Heart left ventricle (tissue), 16 donors: Measurements from ENCODE around the gene CDKL5. TPM values are rescaled to one million over a fixed set of nuclear protein-coding genes. Genes with fewer than 3 reads are reported as not detected.
A peak's percentile ranks its signal among the peaks of the same experiment; 100 is the strongest.

Experiments used
- ATAC-seq, 4 donors: fragments of 200-7000 bp; cut with Tn5 transposase; one replicate each; pipeline ENCODE4 v1.9.1; 2020 to 2022; ENCODE audit warnings: moderate library complexity in 4 of 4, mild to moderate bottlenecking in 3 of 4, moderate number of reproducible peaks in 1 of 4
- DNase-seq, 5 donors: peaks; one replicate each; pipeline ENCODE4 v3.0.0-alpha.2; 2020
- H3K27ac ChIP-seq, 12 donors: fragments of 200-600 bp; sonication (generic) in 4 of 12; one replicate each; pipeline versions ENCODE4 v1.5.0 to v1.8.0; 2016 to 2022; ENCODE audit warnings: mild to moderate bottlenecking in 2 of 12
- H3K27me3 ChIP-seq, 9 donors: fragments of 200-600 bp; sonication (generic) in 2 of 9; one replicate each; pipeline versions ENCODE4 v1.5.1 to v1.8.0; 2016 to 2022; ENCODE audit warnings: mild to moderate bottlenecking in 3 of 9
- H3K36me3 ChIP-seq, 9 donors: fragments of 200-600 bp; sonication (generic) in 2 of 9; one replicate each; pipeline versions ENCODE4 v1.5.0 to v1.8.0; 2018 to 2022; ENCODE audit warnings: mild to moderate bottlenecking in 2 of 9
- H3K4me1 ChIP-seq, 12 donors: fragments of 200-600 bp; sonication (generic) in 4 of 12; one replicate each; pipeline versions ENCODE4 v1.5.0 to v1.8.0; 2016 to 2022; ENCODE audit warnings: mild to moderate bottlenecking in 3 of 12
- H3K4me3 ChIP-seq, 12 donors: fragments of 200-600 bp; sonication (generic) in 4 of 12; one replicate each; pipeline versions ENCODE4 v1.5.0 to v1.8.0; 2017 to 2022; ENCODE audit warnings: mild to moderate bottlenecking in 9 of 12, moderate library complexity in 4 of 12
- H3K9me3 ChIP-seq, 12 donors: fragments of 200-600 bp; sonication (generic) in 4 of 12; one replicate each; pipeline versions ENCODE4 v1.5.0 to v1.8.0; 2016 to 2022; ENCODE audit warnings: mild to moderate bottlenecking in 1 of 12
- POLR2A ChIP-seq, 2 donors: fragments of 450-650 bp; IDR thresholded peaks; one replicate each; pipeline ENCODE4 v1.6.1; 2017; ENCODE audit warnings: antibody characterized with exemption in 2 of 2, mild to moderate bottlenecking in 2 of 2, moderate library complexity in 2 of 2
- WGBS, 4 donors: extraction: QIAGEN DNeasy Blood & Tissue Kit in 2 of 4; methylation state at CpG; one replicate each; pipeline versions ENCODE4 v1.1.5 to v1.1.7; 2013 to 2018; 5-methylcytosine and 5-hydroxymethylcytosine counted together
- intact Hi-C, 10 donors: fragments of 100-400 bp; cut with DNase I; formaldehyde crosslinking; loops; one replicate each; pipeline versions ENCODE4 v1.11.1 to v1.14.2; 2022
- polyA plus RNA-seq, 2 donors: library from polyadenylated mRNA; stranded (reverse); fragments of 200-250 nt; gene quantifications; one replicate each; pipeline ENCODE4 v1.2.3, GENCODE V29; 2013
- total RNA-seq, 9 donors: library from RNA; depleted of rRNA in 2 of 9; stranded (reverse); fragments of >200 nt in 2 of 9; fragmentation: NEBNext Ultra II Directional in 3 of 9; extraction: Animal tissue kit (Norgen Biotek cat#: 25700) in 3 of 9; gene quantifications; one replicate each; pipeline versions ENCODE4 v1.1.0 to v1.2.4, GENCODE V29; 2016 to 2023
- TF ChIP-seq, protein P1 (sequence below), 12 donors: fragments of 200-600 bp; sonication (generic) in 4 of 12; IDR thresholded peaks; one replicate each; pipeline versions ENCODE4 v1.5.0 to v1.8.0; 2018 to 2022; ENCODE audit warnings: antibody characterized with exemption in 12 of 12, mild to moderate bottlenecking in 5 of 12
- donor health status: ischemic (EF 13 %, LVEDD 7.1; RV severe dilation, severe dysfunction).
- donor health status: healthy with polysubstance abuse.
- donor health status: DM: no; HTN: yes; CAD: no.
- donor health status: DM: no; HTN: no; CAD: no.
- donor health status: ischemic (EF 25% LVEDD 6.9; RV normal size, moderate dysfunction).
- donor health status: ischemic (EF 25% LVEDD 5.7; RV mildly dilated, moderate dysfunction).
- donor health status: healthy.
- donor health status: DM: yes; HTN: yes; CAD: no.
- donor health status: ischemic (EF 35%, LVEDD 5.7; RV mildly dilated, moderate dysfunction).
- donor health status: nonischemic (EF 11% LVEDD 7.7; RV severe dilation, severe dysfunction).
- donor health status: DM: yes; HTN: yes; CAD: no.
- donor health status: PGD.
- donor health status: ischemic (EF 29% LVEDD 5.4; RV normal size, mild dysfunction).
- donor health status: nonischemic (EF 23%, LVEDD 6.1; RV moderate dilation, normal function).

The CDKL5 gene
- total and polyA plus RNA-seq, 11 donors: 3.0 to 12.5 (median 9.3) TPM

DNA sequence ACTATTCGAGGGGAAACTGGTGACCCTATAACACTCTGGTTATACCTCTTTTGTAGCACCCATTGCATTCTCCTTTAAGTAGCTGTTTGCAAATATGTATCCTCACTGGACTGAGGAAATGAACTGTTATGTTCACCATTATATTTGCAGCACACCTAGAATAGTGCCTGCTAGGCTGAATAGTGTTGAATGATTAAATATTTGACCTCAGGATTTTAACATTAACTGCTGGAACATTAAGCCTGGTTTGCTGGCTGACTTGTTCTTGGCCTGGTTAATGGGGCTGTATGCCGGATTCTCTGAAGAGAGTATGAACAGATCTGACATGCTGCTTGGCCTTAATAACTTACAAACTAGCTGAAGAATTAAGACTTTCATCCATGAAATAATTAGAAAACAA lies 166.4 kb downstream of the CDKL5 start:
- WGBS, 4 donors: 76 to 97% (median 86%) methylated on average over 2 of the region's 2 CpGs
- intact Hi-C loops: loop anchor here in 2 of 10 donors (10.0 kb wide), 2 partner anchors 167 to 293 kb away; partner anchors contain the start of gene CDKL5 (in 1 of the 2)
- no peaks in the 10 kb centered on the region for H3K27me3 ChIP-seq
- H3K27ac ChIP-seq: no peak overlapping the region
- H3K9me3 ChIP-seq: no peaks in the 10 kb centered on the region
- peaks cover 0 to 11% (median 0%) of the 10 kb centered on the region in 9 donors for H3K36me3 ChIP-seq
- H3K4me1 ChIP-seq: no peaks in the 10 kb centered on the region
- ATAC-seq: no peak
- no peak overlapping the region for H3K4me3 ChIP-seq
- no peak for DNase-seq
- TF ChIP-seq POLR2A (IDR thresholded peaks at IDR 0.05): no peak
- TF ChIP-seq, protein P1, sequence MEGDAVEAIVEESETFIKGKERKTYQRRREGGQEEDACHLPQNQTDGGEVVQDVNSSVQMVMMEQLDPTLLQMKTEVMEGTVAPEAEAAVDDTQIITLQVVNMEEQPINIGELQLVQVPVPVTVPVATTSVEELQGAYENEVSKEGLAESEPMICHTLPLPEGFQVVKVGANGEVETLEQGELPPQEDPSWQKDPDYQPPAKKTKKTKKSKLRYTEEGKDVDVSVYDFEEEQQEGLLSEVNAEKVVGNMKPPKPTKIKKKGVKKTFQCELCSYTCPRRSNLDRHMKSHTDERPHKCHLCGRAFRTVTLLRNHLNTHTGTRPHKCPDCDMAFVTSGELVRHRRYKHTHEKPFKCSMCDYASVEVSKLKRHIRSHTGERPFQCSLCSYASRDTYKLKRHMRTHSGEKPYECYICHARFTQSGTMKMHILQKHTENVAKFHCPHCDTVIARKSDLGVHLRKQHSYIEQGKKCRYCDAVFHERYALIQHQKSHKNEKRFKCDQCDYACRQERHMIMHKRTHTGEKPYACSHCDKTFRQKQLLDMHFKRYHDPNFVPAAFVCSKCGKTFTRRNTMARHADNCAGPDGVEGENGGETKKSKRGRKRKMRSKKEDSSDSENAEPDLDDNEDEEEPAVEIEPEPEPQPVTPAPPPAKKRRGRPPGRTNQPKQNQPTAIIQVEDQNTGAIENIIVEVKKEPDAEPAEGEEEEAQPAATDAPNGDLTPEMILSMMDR (IDR thresholded peaks at IDR 0.05): no peak

- Histone ChIP-seq H3K27ac (no peak overlapping the region), H3K9me3 (no peaks in the 10 kb centered on the region), H3K4me3 (no peak overlapping the region), H3K36me3 (peaks cover 0 to 11% (median 0%) of the 10 kb centered on the region in 9 donors), H3K4me1 (no peaks in the 10 kb centered on the region), H3K27me3 (no peaks in the 10 kb centered on the region)
- DNase-seq: no peak
- ATAC-seq: no peak
- intact Hi-C loops: loop anchor here in 2 of 10 donors (10.0 kb wide), 2 partner anchors 169 to 291 kb away; partner anchors contain the start of gene CDKL5 (in 1 of the 2)
- 79 to 95% (median 88%) methylated on average over 2 of the region's 2 CpGs for WGBS, 4 donors
- TF ChIP-seq, protein P1 (IDR thresholded peaks at IDR 0.05): no peak
- no peak for TF ChIP-seq POLR2A (IDR thresholded peaks at IDR 0.05)
Measured at GRCh38 chrX:18594079-18594478, 168.7 kb downstream of the CDKL5 start.

GRCh38 chrX:18596096-18596495 lies 170.7 kb downstream of the CDKL5 start:
- intact Hi-C loops: loop anchor here in 2 of 10 donors (10.0 kb wide), 2 partner anchors 171 to 289 kb away; partner anchors contain the start of gene CDKL5 (in 1 of the 2)
- WGBS, 4 donors: 58 to 69% (median 63%) methylated on average over 4 of the region's 4 CpGs
- no peaks in the 10 kb centered on the region for H3K27me3 ChIP-seq
- no peak overlapping the region for H3K27ac ChIP-seq
- DNase-seq: no peak
- H3K4me1 ChIP-seq: no peaks in the 10 kb centered on the region
- peak; percentile 57 to 85 (median 72) for ATAC-seq
- H3K4me3 ChIP-seq: no peak overlapping the region
- peaks cover 0 to 14% (median 0%) of the 10 kb centered on the region in 9 donors for H3K36me3 ChIP-seq
- TF ChIP-seq, protein P1 (IDR thresholded peaks at IDR 0.05): no peak
- TF ChIP-seq POLR2A (IDR thresholded peaks at IDR 0.05): no peak
- no peaks in the 10 kb centered on the region for H3K9me3 ChIP-seq

DNA sequence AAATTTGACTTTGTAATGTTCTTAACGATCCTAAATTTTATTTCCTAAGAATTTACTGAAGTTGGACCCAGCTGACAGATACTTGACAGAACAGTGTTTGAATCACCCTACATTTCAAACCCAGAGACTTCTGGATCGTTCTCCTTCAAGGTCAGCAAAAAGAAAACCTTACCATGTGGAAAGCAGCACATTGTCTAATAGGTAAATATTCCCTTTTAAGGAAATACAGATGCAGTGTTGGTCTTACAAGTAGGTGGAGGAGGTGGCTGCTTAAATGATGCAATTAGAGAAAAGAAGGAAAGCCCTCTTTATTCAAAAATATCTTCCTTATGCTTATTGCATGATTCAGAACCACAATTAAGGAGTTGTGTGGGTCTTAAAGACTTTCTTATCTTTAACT lies 173.0 kb downstream of the CDKL5 start:
- intact Hi-C loops: loop anchor here in 2 of 10 donors (10.0 kb wide), 2 partner anchors 174 to 286 kb away; partner anchors contain the start of gene CDKL5 (in 1 of the 2)
- no peak for DNase-seq
- Histone ChIP-seq H3K36me3 (peaks cover 0 to 13% (median 0%) of the 10 kb centered on the region in 9 donors), H3K4me1 (no peaks in the 10 kb centered on the region), H3K27me3 (peaks cover 0 to 4% (median 0%) of the 10 kb centered on the region in 9 donors), H3K9me3 (no peaks in the 10 kb centered on the region), H3K27ac (no peak overlapping the region), H3K4me3 (no peak overlapping the region)
- 73 to 93% (median 82%) methylated on average over 2 of the region's 2 CpGs for WGBS, 4 donors
- no peak for TF ChIP-seq POLR2A (IDR thresholded peaks at IDR 0.05)
- TF ChIP-seq, protein P1 (IDR thresholded peaks at IDR 0.05): no peak
- no peak for ATAC-seq
